Panc1 (cell line): Measurements from ENCODE around the gene ITSN2.

Experiments used
- TCF7L2 ChIP-seq: IDR thresholded peaks from 2 replicates; pipeline ENCODE4 v1.6.1; 2011; ENCODE audit warnings: mild to moderate bottlenecking, low read depth, low read length, inconsistent platforms
- TF ChIP-seq, protein P1 (sequence below): fragments of 450-650 bp; IDR thresholded peaks from 2 replicates; pipeline ENCODE4 v1.5.1; 2017; ENCODE audit warnings: mild to moderate bottlenecking
- TF ChIP-seq, protein P2 (sequence below), 2 experiments: IDR thresholded peaks; 2 replicates each; pipeline ENCODE4 v1.6.1; 2011 to 2012; ENCODE audit warnings: low read depth in 2 of 2, control low read depth in 1 of 2, low read length in 1 of 2, mild to moderate bottlenecking in 1 of 2, moderate library complexity in 1 of 2; ENCODE audit not compliant: insufficient read depth in 1 of 2

DNA sequence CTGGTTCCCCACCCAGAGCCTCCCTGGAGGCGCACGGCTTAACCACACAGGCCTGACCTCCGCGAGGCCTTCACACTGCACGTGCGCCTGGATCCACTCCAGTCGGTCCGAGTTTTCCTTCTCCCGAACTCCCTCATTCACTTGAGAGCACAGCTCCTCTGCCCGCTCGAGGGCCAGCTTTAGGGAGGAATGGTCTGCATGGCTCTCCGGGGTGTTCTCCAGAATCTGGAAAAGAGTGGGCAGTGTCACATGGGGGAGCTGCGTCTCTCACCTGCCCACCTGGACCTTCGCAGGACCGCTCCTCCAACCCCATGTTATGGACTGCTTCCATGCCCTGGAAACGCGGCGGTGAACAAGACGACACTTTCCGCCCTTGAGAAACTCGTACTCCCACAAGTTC, 149.6 kb downstream of the ITSN2 start:
- TF ChIP-seq, protein P1, sequence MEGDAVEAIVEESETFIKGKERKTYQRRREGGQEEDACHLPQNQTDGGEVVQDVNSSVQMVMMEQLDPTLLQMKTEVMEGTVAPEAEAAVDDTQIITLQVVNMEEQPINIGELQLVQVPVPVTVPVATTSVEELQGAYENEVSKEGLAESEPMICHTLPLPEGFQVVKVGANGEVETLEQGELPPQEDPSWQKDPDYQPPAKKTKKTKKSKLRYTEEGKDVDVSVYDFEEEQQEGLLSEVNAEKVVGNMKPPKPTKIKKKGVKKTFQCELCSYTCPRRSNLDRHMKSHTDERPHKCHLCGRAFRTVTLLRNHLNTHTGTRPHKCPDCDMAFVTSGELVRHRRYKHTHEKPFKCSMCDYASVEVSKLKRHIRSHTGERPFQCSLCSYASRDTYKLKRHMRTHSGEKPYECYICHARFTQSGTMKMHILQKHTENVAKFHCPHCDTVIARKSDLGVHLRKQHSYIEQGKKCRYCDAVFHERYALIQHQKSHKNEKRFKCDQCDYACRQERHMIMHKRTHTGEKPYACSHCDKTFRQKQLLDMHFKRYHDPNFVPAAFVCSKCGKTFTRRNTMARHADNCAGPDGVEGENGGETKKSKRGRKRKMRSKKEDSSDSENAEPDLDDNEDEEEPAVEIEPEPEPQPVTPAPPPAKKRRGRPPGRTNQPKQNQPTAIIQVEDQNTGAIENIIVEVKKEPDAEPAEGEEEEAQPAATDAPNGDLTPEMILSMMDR, result no peak
- no peak for TF ChIP-seq TCF7L2
- TF ChIP-seq, protein P2, sequence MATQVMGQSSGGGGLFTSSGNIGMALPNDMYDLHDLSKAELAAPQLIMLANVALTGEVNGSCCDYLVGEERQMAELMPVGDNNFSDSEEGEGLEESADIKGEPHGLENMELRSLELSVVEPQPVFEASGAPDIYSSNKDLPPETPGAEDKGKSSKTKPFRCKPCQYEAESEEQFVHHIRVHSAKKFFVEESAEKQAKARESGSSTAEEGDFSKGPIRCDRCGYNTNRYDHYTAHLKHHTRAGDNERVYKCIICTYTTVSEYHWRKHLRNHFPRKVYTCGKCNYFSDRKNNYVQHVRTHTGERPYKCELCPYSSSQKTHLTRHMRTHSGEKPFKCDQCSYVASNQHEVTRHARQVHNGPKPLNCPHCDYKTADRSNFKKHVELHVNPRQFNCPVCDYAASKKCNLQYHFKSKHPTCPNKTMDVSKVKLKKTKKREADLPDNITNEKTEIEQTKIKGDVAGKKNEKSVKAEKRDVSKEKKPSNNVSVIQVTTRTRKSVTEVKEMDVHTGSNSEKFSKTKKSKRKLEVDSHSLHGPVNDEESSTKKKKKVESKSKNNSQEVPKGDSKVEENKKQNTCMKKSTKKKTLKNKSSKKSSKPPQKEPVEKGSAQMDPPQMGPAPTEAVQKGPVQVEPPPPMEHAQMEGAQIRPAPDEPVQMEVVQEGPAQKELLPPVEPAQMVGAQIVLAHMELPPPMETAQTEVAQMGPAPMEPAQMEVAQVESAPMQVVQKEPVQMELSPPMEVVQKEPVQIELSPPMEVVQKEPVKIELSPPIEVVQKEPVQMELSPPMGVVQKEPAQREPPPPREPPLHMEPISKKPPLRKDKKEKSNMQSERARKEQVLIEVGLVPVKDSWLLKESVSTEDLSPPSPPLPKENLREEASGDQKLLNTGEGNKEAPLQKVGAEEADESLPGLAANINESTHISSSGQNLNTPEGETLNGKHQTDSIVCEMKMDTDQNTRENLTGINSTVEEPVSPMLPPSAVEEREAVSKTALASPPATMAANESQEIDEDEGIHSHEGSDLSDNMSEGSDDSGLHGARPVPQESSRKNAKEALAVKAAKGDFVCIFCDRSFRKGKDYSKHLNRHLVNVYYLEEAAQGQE (IDR thresholded peaks at IDR 0.05; ENCODE audit: insufficient read depth in 1 of 2, low read depth in 2 of 2, low read length in 1 of 2), result no peak
